NB4 (cell line): ENCODE data around the gene NDUFB11.
A peak's percentile ranks its signal among the peaks of the same experiment; 100 is the strongest.
"Not testable (repeated sequence)": the region's sequence is repeated elsewhere in the genome, so short reads cannot be mapped to it uniquely, and the experiment has no call there.

Experiments
- DNase-seq: peaks from one replicate; pipeline ENCODE4 v3.0.0; 2010; ENCODE audit warnings: low read depth
- H3K4me3 ChIP-seq: one replicate; pipeline ENCODE4 v1.5.1; 2011; ENCODE audit warnings: mild to moderate bottlenecking, low read depth, low read length, moderate library complexity
- CTCF ChIP-seq: IDR thresholded peaks from one replicate; pipeline ENCODE4 v1.5.1; 2012; ENCODE audit warnings: low read depth, low read length
- MAX ChIP-seq: IDR thresholded peaks from 2 replicates; pipeline ENCODE4 v1.6.1; 2011; ENCODE audit warnings: low read depth, low read length
- MYC ChIP-seq: IDR thresholded peaks from 2 replicates; pipeline ENCODE4 v1.6.1; 2011; ENCODE audit warnings: low read depth, low read length
- POLR2A ChIP-seq: IDR thresholded peaks from 2 replicates; pipeline ENCODE4 v1.6.1; 2011; ENCODE audit warnings: mild to moderate bottlenecking; ENCODE audit not compliant: insufficient read length; ENCODE audit errors: extremely low read depth

NDUFB11 gene

GRCh38 chrX:47133493-47133892 is 11.0 kb downstream of the NDUFB11 start:
- TF ChIP-seq POLR2A, result no peak
- no peak for TF ChIP-seq MAX
- no peak for TF ChIP-seq MYC
- TF ChIP-seq CTCF, result no peak
- DNase-seq, result no peak
- H3K4me3 ChIP-seq, result no peak overlapping the region

- DNase-seq, result no peak
- peak overlapping the region; percentile 63 for H3K4me3 ChIP-seq
- TF ChIP-seq MAX, result no peak
- no peak for TF ChIP-seq CTCF
- no peak for TF ChIP-seq MYC
Measured at GRCh38 chrX:47129899-47130358, 14.6 kb downstream of the NDUFB11 start.

GRCh38 chrX:47129157-47129898 is 15.2 kb downstream of the NDUFB11 start:
- TF ChIP-seq CTCF (no peak), MYC (peak; percentile 68; the same call in 1 of the 2 replicates), MAX (0 out of 2 replicates have a peak, but pooled peaks have one; percentile 47), POLR2A (peak; percentile 60)
- H3K4me3 ChIP-seq, result peak overlapping the region; percentile 63
- DNase-seq, result peak; percentile 94

GRCh38 chrX:47124466-47124865 is 20.0 kb downstream of the NDUFB11 start:
- not testable (repeated sequence) for DNase-seq, H3K4me3 ChIP-seq

- not testable (repeated sequence) for DNase-seq, H3K4me3 ChIP-seq
Measured at GRCh38 chrX:47116551-47117110, 27.9 kb downstream of the NDUFB11 start.

GRCh38 chrX:47112316-47112954 is 32.1 kb downstream of the NDUFB11 start:
- TF ChIP-seq MAX (no peak), POLR2A (no peak), MYC (no peak)
- DNase-seq, result no peak

GRCh38 chrX:47110936-47111615 is 33.4 kb downstream of the NDUFB11 start:
- not testable (repeated sequence) for DNase-seq, H3K4me3 ChIP-seq

More at GRCh38 chrX:47112316-47112954, 32.1 kb downstream of the NDUFB11 start:
- H3K4me3 ChIP-seq, result no peak overlapping the region

GRCh38 chrX:47101206-47101605 is 43.3 kb downstream of the NDUFB11 start:
- H3K4me3 ChIP-seq, result no peak overlapping the region
- no peak for TF ChIP-seq CTCF
- no peak for TF ChIP-seq MYC
- no peak for TF ChIP-seq MAX
- TF ChIP-seq POLR2A, result no peak
- no peak for DNase-seq
